Glomerular visceral epithelial cell (primary cell): ENCODE data around the gene DNAJB11.

ENCODE experiments used
- DNase-seq: peaks from one replicate; pipeline ENCODE4 v3.0.0-alpha.2; 2016; ENCODE audit errors: extremely low spot score

DNAJB11 gene

GRCh38 chr3:186596568-186597287 is 26.2 kb downstream of the DNAJB11 start:
- peak; percentile 65 for DNase-seq

GRCh38 chr3:186598108-186598784 is 27.7 kb downstream of the DNAJB11 start:
- DNase-seq, result peak; percentile 92

GRCh38 chr3:186598794-186599141 is 28.2 kb downstream of the DNAJB11 start:
- DNase-seq, result no peak

GRCh38 chr3:186599142-186599784 is 28.7 kb downstream of the DNAJB11 start:
- no peak for DNase-seq

GRCh38 chr3:186599785-186600166 is 29.3 kb downstream of the DNAJB11 start:
- DNase-seq, result no peak

- DNase-seq, result no peak
Measured at GRCh38 chr3:186600896-186601295, 30.4 kb downstream of the DNAJB11 start.

GRCh38 chr3:186603159-186603558 is 32.6 kb downstream of the DNAJB11 start:
- no peak for DNase-seq

GRCh38 chr3:186605078-186605477 is 34.6 kb downstream of the DNAJB11 start:
- DNase-seq, result no peak

GRCh38 chr3:186605561-186606545 is 35.3 kb downstream of the DNAJB11 start:
- no peak for DNase-seq

- DNase-seq, result no peak
Measured at GRCh38 chr3:186608624-186609215, 38.2 kb downstream of the DNAJB11 start.

- peak; percentile 40 for DNase-seq
Measured at GRCh38 chr3:186609247-186609868, 38.8 kb downstream of the DNAJB11 start.

- DNase-seq, result no peak
Measured at GRCh38 chr3:186612065-186612464, 41.5 kb downstream of the DNAJB11 start.

- DNase-seq, result no peak
Measured at GRCh38 chr3:186612721-186613636, 42.5 kb downstream of the DNAJB11 start, which contains the start of gene AHSG. AHSG (plus strand) TSS chr3:186613060; CDS start chr3:186613142, 82 bp downstream.

- no peak for DNase-seq
Measured at GRCh38 chr3:186613637-186614265, 43.2 kb downstream of the DNAJB11 start.

GRCh38 chr3:186614266-186614596 is 43.7 kb downstream of the DNAJB11 start:
- no peak for DNase-seq

GRCh38 chr3:186614597-186615483 is 44.3 kb downstream of the DNAJB11 start:
- DNase-seq, result peak; percentile 78

- DNase-seq, result no peak
Measured at GRCh38 chr3:186616299-186616617, 45.7 kb downstream of the DNAJB11 start.
